Upper lobe of left lung (tissue), 4 donors: Measurements from ENCODE around the gene PTRH1.

Experiments used
- CTCF ChIP-seq, 6 experiments: fragments of 450-650 bp in 4 of 6; fragments of 200-600 bp in 2 of 6; sonication (generic) in 2 of 6; IDR thresholded peaks; one replicate each; pipeline ENCODE4 v1.5.1; 2016 to 2019; ENCODE audit warnings: antibody characterized with exemption in 6 of 6
- POLR2AphosphoS5 ChIP-seq, 2 donors: sonication (generic); formaldehyde crosslinking; IDR thresholded peaks; one replicate each; pipeline ENCODE4 v1.5.1; 2017; ENCODE audit warnings: antibody characterized with exemption in 2 of 2

GRCh38 chr9:127693697-127694096 lies 21.8 kb downstream of the PTRH1 start:
- TF ChIP-seq CTCF (IDR thresholded peaks at IDR 0.05) (no peak), POLR2AphosphoS5 (IDR thresholded peaks at IDR 0.05) (no peak)
